Measurements from ENCODE around the gene ULK1.

- no peak for TF ChIP-seq GATA1 (IDR thresholded peaks at IDR 0.05; ENCODE audit: low read depth, low read length)
- TF ChIP-seq POLR2A (IDR thresholded peaks at IDR 0.05; ENCODE audit: low read length) = no peak
Observed at GRCh38 chr12:131893605-131894312, 663 bp upstream of the ULK1 start.
